ENCODE results near the gene SLAMF9. TPM values are rescaled to one million over a fixed set of nuclear protein-coding genes. Genes with fewer than 3 reads are reported as not detected.
"Not testable (repeated sequence)": the region's sequence is repeated elsewhere in the genome, so short reads cannot be mapped to it uniquely, and the experiment has no call there.

SLAMF9 gene
- total RNA-seq, 1 experiment from 2014 or later = not detected

- no peak for TF ChIP-seq REST (IDR thresholded peaks at IDR 0.05; ENCODE audit: low read depth)
These were observed 47.1 kb downstream of the SLAMF9 start (continued) for GRCh38 chr1:159906960-159907359.

GRCh38 chr1:159904036-159904435, 50.0 kb downstream of the SLAMF9 start:
- H3K79me2 ChIP-seq (ENCODE audit: insufficient read depth, low read length); H3K36me3 ChIP-seq (ENCODE audit: control insufficient read depth in 1 of 2, insufficient read depth in 2 of 2, low read length in 2 of 2); H2AFZ ChIP-seq (ENCODE audit: low read depth, low read length, poor library complexity, severe bottlenecking); ATAC-seq; intact Hi-C loops (cut with micrococcal nuclease); RAD21 ChIA-PET (ENCODE audit: low non-redundant PET in 1 of 2, low total read pairs in 2 of 2, uncharacterized antibody in 2 of 2, unreplicated experiment in 2 of 2); H3K9me3 ChIP-seq (ENCODE audit: control insufficient read depth in 1 of 2, insufficient read depth in 1 of 2, low read depth in 1 of 2, low read length in 2 of 2); H3K9me2 ChIP-seq (ENCODE audit: insufficient read depth); BruUV-seq (replicated peaks); H4K20me1 ChIP-seq (ENCODE audit: insufficient read depth); POLR2A ChIA-PET; H3K4me2 ChIP-seq (ENCODE audit: low read length); H3K27ac ChIP-seq (ENCODE audit: low read depth, low read length); H3K27me3 ChIP-seq (ENCODE audit: insufficient read depth, low read length); DNase-seq (ENCODE audit: low read depth, low spot score); H3K4me3 ChIP-seq (replicated peaks in 1 of 2; ENCODE audit: low read depth in 1 of 2, low read length in 2 of 2); H3K9ac ChIP-seq (ENCODE audit: low read length): not testable (repeated sequence)
- H3K4me1 ChIP-seq (ENCODE audit: control insufficient read depth in 1 of 2, insufficient read depth in 2 of 2, low read length in 2 of 2) = peaks cover 19 to 24% of the 10 kb centered on the region in 2 experiments
- CTCF ChIA-PET = interaction anchor here (0.8 to 1.2 kb wide), 3 partner anchors 102 to 175 kb away, joined by 3 read pairs; no protein-coding TSS in a partner anchor

- Histone ChIP-seq H3K27me3 (ENCODE audit: insufficient read depth, low read length) (no peaks in the 10 kb centered on the region), H4K20me1 (ENCODE audit: insufficient read depth) (no peaks in the 10 kb centered on the region), H3K27ac (ENCODE audit: low read depth, low read length) (no peak overlapping the region), H3K9me3 (ENCODE audit: control insufficient read depth in 1 of 2, insufficient read depth in 1 of 2, low read depth in 1 of 2, low read length in 2 of 2) (no peaks in the 10 kb centered on the region; a peak in 1 of 4 replicates), H3K9me2 (ENCODE audit: insufficient read depth) (no peaks in the 10 kb centered on the region), H3K4me1 (ENCODE audit: control insufficient read depth in 1 of 2, insufficient read depth in 2 of 2, low read length in 2 of 2) (peaks cover 19 to 24% of the 10 kb centered on the region in 2 experiments), H3K36me3 (ENCODE audit: control insufficient read depth in 1 of 2, insufficient read depth in 2 of 2, low read length in 2 of 2) (no peaks in the 10 kb centered on the region), H3K9ac (ENCODE audit: low read length) (no peak overlapping the region), H3K4me3 (replicated peaks in 1 of 2; ENCODE audit: low read depth in 1 of 2, low read length in 2 of 2) (no peak overlapping the region), H3K4me2 (ENCODE audit: low read length) (no peak overlapping the region), H3K79me2 (ENCODE audit: insufficient read depth, low read length) (no peaks in the 10 kb centered on the region), H2AFZ (ENCODE audit: low read depth, low read length, poor library complexity, severe bottlenecking) (no peak overlapping the region)
- DNase-seq (ENCODE audit: low read depth, low spot score) (no peak), ATAC-seq (no peak)
- ChIA-PET POLR2A (no interaction called here), RAD21 (ENCODE audit: low non-redundant PET in 1 of 2, low total read pairs in 2 of 2, uncharacterized antibody in 2 of 2, unreplicated experiment in 2 of 2) (no interaction called here), CTCF (interaction anchor here (1.8 kb wide), 1 partner anchor 105 kb away, joined by 6 read pairs; no protein-coding TSS in a partner anchor)
- intact Hi-C loops (cut with micrococcal nuclease) = no loop called here
- TF ChIP-seq FOSL1 (IDR thresholded peaks at IDR 0.05; ENCODE audit: low read depth) (no peak), JUND (IDR thresholded peaks at IDR 0.05) (no peak), EZH2phosphoT487 (IDR thresholded peaks at IDR 0.05; ENCODE audit: borderline replicate concordance) (no peak), SIN3A (IDR thresholded peaks at IDR 0.05; ENCODE audit: low read depth) (no peak), CBX3 (IDR thresholded peaks at IDR 0.05; ENCODE audit: low read depth) (no peak), YY1 (IDR thresholded peaks at IDR 0.05; ENCODE audit: extremely low read depth, insufficient replicate concordance, low read depth, low read length) (no peak), POLR2A (IDR thresholded peaks at IDR 0.05; ENCODE audit: borderline replicate concordance, extremely low read depth, insufficient read depth, insufficient read length) (no peak), EZH2 (IDR thresholded peaks at IDR 0.05) (no peak), CTCF (IDR thresholded peaks at IDR 0.05 in 2 of 3, conservative IDR thresholded peaks at IDR 0.05 in 1 of 3; ENCODE audit: borderline replicate concordance in 1 of 3, insufficient read depth in 1 of 3, low read depth in 2 of 3, low read length in 2 of 3) (no peak), CEBPB (IDR thresholded peaks at IDR 0.05; ENCODE audit: low read depth) (no peak)
- no TSS peak for BruUV-seq (replicated peaks)
These were observed 51.5 kb downstream of the SLAMF9 start for GRCh38 chr1:159902541-159902940.
